Measurements from ENCODE around the gene KIAA1549. TPM values are rescaled to one million over a fixed set of nuclear protein-coding genes. Genes with fewer than 3 reads are reported as not detected.

The KIAA1549 gene
- 30.4 TPM for total RNA-seq

DNA sequence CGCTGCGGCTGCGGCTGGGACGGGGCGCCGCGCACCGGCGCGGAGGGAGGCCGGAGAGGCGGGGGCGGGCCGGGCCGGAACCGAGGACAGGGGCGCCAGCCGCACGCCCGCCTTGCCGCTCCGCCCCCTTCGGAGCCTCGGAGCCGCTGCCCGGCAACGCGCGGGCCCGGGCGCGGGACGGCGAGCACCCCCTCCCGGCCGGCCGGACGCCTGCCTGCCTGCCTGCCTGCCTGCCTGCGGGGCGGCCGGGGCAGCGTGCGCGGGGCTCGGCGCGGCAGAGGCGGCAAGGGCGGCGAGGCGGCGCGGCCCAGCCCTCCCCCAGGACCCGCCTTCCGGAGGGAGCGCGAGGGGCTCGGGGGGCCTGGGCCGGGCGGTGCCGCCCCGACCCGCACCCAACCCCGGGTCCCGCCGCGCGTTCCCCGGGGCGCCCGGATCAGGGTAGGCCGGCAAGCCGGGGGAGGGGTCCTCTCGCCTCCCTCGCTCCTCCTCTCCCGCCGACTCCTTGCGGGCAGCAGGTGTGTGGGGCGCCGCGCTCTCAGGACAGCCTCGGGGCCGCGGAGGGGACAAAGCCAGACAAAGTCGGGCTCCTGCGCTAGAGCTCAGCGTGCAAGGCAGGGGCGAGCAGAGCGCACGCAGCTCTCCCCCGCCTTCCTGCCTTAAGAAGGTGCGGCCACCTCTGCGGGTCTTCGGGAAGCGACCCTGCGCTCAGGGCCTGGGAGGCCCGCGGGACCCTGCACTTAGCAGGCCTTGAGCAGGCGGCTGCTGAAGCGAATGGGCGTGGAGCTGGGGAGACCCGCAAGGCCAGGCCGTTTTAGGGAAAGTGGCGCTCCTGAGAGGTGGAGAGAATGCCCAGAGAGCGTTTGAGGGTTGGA is at the start of gene KIAA1549:
TSS of gene KIAA1549 (minus strand) at position 58 of the 872 bp plus-strand sequence. CDS start 120 bp downstream, outside the sequence.

DNA sequence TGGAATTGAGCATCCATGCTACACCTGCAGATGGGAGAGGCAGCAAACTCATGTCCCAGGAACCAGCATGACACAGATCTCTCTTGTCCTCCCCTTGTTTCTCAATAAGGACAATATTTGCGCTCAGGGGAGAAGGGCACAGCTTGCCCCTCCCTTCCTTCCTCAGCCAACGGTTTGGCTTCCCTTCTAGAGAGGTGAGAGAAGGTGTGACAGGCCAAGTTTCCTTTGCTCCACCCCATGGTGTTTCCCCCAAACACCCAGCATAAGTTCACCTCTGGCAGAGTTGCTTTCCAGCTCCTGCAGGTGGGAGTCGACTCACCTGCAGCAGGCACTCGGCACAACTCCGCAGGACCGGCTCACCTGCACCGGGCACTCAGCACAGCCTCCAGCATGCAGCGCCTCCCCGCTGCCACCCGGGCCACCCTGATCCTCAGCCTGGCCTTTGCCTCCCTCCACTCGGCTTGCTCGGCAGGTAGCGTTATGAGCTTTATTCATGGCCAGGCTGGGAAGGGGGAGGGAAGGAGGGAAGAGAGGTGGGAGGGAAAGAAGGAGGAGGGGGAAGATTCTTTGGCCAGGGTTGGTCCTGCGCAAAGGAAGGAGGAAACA is 183.4 kb downstream of the KIAA1549 start, which contains the start of the genes ATP6V0A4 and TMEM213:
TSS of gene ATP6V0A4 (minus strand) at position 482 of the 606 bp plus-strand sequence. CDS start 26,949 bp downstream, outside the sequence.
TSS of gene TMEM213 (plus strand) at position 280 of the 606 bp plus-strand sequence. CDS start at position 391, 111 bp downstream.

Small RNA genes within 50 kb of the gene (small RNA-seq; reads per million reads assigned to genes)
- gene RNU6-1272P = not detected

Other genes with a start within 250 kb of the KIAA1549 start
- gene TMEM213, start 183.4 kb downstream of the KIAA1549 start, total RNA-seq = not detected
- 0.69 TPM for gene ATP6V0A4, start 183.2 kb downstream of the KIAA1549 start, total RNA-seq
- 11.5 TPM for gene ZC3HAV1L, start 54.7 kb upstream of the KIAA1549 start, total RNA-seq
- gene ZC3HAV1, start 128.3 kb upstream of the KIAA1549 start, total RNA-seq = 9.5 TPM
- 21.2 TPM for gene UBN2, start 249.8 kb upstream of the KIAA1549 start, total RNA-seq